ENCODE data around the gene MRPL12.
A peak's percentile ranks its signal among the peaks of the same experiment; 100 is the strongest.

MRPL12 gene

DNA sequence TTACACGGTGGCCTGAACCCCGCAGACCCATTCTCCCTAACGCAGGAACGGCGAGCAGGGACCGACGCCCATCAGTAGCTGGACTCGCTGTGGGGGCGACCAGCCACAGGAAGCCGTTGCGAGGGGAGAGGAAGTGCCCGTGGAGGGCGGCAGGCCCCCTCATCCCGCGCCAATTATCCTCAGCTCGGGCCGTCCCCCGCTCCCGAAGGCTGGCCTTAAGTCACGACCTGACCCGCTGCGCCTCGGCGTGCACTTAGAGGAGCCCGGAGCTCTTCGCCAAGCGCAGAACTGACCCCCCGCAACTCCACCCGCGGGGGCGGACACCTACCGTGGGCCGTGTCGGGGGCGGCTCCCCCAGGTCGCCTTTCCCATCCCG, 20.0 kb upstream of the MRPL12 start:
- no peak for DNase-seq

- peak; percentile 94 to 96 for DNase-seq
Measured at GRCh38 chr17:81683584-81684441, 19.4 kb upstream of the MRPL12 start, which contains the start of the genes ARL16 and HGS. TSS of gene ARL16 (minus strand) at chr17:81683797. CDS start at chr17:81683753, 44 bp downstream. TSS of gene HGS (plus strand) at chr17:81684011. CDS start at chr17:81684067, 56 bp downstream.

- no peak for DNase-seq
Measured at GRCh38 chr17:81684442-81684911, 18.7 kb upstream of the MRPL12 start.

DNA sequence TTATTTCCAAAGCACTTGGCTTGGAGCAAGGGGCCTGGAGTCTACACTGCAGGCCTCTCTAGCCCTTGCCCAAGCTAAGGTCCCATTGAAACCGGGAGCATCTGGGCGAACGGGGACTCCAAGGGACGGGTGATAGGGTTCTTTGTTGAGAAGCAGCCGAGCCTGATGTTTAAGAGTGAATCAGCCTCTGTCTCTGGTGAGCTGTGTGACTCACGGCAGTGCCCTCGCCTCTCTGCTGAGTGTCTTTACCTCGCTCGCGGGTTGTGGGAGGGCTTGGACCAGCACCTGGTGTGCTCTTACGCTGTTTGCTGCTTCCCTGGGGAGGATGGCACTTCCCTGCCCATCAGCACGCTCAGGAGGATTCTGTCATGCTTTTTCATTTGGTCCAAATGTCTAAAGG, 18.1 kb upstream of the MRPL12 start:
- no peak for DNase-seq

- DNase-seq: no peak
Measured at GRCh38 chr17:81686614-81687013, 16.6 kb upstream of the MRPL12 start.

GRCh38 chr17:81687770-81688541, 15.2 kb upstream of the MRPL12 start:
- DNase-seq: no peak

GRCh38 chr17:81688616-81689015, 14.6 kb upstream of the MRPL12 start:
- no peak for DNase-seq

- no peak for DNase-seq
Measured at GRCh38 chr17:81690066-81690465, 13.1 kb upstream of the MRPL12 start.

GRCh38 chr17:81690549-81690948, 12.6 kb upstream of the MRPL12 start:
- DNase-seq: no peak

DNA sequence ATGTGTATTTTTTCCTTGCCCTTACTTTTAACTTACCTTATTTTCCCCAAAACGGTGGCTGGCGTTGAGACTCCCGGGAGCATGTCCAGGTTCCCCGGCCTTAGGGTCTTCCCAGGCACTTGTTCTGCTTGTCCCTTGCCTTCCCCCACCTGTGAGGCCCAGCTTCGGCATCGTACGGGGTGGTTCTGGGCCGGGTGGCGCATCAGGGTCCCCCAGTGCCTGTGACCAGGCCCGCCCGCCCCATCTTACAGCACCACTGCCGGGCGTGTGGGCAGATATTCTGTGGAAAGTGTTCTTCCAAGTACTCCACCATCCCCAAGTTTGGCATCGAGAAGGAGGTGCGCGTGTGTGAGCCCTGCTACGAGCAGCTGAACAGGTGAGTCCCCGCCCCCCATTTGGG, 12.0 kb upstream of the MRPL12 start:
- no peak for DNase-seq

DNA sequence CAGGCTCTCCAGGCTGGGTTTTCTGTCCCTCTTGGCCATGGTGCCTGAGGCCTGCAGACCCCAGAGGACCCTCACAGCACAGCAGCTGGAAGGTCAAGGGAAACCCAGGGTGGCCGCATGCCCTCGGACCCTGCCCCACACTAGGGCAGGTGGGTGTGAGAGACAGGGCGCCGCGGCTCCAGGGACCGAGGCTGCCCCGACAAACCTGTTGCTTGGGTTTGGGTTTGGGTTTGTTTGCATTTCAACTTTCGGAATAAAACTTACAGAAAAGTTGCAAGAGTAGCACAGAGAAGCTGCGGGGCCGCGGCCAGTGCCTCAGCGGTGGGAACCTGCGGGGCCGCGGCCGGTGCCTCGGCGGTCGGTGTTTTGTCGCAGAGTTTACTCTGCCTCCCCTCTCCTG, 11.6 kb upstream of the MRPL12 start:
- no peak for DNase-seq

DNA sequence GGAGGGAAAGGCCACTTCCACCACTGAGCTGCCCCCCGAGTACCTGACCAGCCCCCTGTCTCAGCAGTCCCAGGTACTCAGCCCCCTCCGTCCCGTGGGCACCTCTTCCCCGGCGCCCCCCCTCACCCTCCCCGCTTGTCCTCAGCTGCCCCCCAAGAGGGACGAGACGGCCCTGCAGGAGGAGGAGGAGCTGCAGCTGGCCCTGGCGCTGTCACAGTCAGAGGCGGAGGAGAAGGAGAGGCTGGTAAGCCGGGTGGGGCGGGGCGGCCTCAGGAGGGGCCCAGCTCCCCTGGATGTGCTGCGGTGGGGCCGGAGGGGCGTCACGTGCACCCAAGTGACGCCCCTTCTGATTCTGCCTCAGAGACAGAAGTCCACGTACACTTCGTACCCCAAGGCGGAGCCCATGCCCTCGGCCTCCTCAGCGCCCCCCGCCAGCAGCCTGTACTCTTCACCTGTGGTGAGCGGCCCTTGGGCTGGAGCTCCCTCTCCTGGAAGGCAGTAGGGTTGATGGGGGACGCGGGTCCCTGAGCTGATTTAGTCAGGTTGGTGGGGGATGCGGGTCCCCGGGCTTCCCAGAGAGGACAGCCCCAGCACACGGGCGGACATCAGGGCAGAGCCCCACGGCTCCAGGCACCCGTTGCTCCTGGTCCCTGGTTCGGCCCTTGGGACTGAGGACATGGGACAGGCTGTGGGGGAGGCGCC, 9.5 kb upstream of the MRPL12 start:
- DNase-seq: no peak

- no peak for DNase-seq
Measured at GRCh38 chr17:81694810-81695209, 8.4 kb upstream of the MRPL12 start.

- no peak for DNase-seq
Measured at GRCh38 chr17:81695211-81695610, 8.0 kb upstream of the MRPL12 start.

DNA sequence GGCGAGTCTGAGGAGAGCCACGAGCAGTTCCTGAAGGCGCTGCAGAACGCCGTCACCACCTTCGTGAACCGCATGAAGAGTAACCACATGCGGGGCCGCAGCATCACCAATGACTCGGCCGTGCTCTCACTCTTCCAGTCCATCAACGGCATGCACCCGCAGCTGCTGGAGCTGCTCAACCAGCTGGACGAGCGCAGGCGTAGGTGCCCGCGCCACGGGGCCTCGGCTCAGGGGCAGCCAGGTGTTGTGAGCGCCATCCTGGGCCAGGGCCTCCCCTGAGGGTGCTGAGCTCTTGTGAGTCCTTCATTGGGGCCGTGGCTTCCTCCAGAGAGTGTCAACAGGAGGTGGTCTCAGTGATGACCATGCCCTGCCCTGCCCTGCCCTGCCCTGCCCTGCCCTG, 7.4 kb upstream of the MRPL12 start:
- DNase-seq: no peak

DNA sequence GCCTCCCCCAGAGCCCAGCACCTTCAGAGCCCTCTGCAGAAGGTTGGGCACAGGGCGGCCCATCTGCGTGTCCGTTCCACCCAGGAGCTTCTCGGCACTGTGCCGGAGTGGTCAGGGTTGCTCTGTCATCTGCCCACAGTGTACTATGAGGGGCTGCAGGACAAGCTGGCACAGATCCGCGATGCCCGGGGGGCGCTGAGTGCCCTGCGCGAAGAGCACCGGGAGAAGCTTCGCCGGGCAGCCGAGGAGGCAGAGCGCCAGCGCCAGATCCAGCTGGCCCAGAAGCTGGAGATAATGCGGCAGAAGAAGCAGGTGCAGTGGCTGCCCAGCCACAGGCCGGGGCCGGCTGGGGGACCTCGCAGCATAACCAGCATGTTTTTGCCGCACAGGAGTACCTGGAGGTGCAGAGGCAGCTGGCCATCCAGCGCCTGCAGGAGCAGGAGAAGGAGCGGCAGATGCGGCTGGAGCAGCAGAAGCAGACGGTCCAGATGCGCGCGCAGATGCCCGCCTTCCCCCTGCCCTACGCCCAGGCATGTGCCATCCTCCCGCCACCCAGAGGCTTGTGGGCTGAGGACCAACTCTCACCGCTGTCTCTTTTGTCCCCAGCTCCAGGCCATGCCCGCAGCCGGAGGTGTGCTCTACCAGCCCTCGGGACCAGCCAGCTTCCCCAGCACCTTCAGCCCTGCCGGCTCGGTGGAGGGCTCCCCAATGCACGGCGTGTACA, 6.8 kb upstream of the MRPL12 start:
- DNase-seq: no peak

DNA sequence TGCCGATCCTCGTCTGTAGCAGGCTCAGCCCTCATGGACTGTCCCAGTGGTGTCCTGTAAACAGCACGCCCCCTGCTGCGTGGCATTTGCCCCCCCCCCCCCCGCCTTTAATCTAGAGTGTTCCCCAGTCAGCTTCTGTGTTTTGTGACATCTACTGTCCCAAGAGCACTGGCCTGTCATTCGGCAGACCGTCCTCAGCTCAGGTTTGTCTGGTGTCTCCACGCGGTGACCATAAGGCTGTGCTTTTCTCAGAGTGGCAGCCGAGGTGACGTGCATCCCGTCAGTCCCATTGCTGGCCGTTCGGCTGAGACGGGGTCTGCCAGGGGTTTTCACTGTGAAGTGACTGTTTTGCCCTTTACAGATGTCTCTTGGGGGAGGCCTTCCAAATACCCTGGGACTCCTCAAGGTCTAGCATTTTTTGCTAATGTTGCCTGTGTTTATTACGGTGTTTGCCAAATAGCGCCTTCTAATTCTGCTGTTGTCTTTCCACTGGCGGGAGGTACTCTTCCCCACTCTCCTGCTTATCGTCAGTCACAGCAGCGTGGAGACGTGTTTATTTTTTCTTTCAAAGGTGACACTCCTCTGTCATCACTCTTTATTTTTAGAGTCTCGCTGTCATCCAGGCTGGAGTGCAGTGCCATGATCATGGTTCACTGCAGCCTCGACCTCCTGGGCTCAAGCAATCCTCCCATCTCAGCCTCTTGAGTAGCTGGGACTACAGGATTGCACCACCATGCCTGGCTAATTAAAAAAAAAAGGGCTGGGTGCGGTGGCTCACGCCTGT, 5.7 kb upstream of the MRPL12 start:
- DNase-seq: no peak

DNA sequence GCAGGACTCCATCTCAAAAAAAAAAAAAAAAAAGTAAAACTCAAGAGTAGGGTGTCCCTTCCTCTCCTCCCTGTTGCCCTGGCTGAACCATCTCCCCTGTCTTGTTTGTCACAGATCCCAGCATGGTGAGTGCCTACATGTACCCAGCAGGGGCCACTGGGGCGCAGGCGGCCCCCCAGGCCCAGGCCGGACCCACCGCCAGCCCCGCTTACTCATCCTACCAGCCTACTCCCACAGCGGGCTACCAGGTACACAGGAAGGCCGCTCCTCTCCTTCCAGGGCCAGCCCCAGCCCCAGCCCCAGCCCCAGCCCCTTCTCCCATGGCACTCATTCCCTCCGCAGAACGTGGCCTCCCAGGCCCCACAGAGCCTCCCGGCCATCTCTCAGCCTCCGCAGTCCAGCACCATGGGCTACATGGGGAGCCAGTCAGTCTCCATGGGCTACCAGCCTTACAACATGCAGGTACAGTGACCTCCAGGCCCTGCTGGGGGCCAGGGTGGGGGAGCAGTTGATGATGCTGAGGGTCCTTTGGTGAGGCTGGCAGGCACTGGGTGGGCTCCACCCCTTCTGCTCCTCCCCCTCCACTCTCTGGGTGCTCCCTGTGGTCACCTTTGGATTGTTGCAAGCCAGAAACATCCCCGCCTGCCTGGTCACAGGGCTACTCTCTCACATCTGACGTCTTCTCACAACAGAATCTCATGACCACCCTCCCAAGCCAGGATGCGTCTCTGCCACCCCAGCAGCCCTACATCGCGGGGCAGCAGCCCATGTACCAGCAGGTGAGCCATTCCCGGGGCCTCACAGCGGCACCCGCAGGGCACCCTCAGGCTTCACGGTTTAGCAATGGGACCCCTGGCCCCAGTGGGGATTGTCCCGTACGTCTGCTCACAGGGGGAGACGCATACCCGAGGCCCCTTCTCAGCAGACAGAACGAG, 2.5 kb upstream of the MRPL12 start:
- no peak for DNase-seq

DNA sequence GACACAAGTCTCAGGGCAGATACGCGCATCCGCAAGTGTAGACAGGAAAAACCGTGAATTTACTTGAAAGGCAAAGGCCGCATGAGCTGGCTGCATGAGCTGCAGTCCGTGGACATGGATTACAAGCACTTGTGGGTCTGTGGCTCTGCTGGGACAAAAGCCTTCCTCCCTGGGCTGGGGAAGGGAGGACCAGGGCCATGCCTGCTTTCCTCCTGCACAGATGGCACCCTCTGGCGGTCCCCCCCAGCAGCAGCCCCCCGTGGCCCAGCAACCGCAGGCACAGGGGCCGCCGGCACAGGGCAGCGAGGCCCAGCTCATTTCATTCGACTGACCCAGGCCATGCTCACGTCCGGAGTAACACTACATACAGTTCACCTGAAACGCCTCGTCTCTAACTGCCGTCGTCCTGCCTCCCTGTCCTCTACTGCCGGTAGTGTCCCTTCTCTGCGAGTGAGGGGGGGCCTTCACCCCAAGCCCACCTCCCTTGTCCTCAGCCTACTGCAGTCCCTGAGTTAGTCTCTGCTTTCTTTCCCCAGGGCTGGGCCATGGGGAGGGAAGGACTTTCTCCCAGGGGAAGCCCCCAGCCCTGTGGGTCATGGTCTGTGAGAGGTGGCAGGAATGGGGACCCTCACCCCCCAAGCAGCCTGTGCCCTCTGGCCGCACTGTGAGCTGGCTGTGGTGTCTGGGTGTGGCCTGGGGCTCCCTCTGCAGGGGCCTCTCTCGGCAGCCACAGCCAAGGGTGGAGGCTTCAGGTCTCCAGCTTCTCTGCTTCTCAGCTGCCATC, 1.7 kb upstream of the MRPL12 start:
- no peak for DNase-seq

All from hippocampal formation (tissue), 2 donors.